ENCODE data around the gene HNRNPA2B1. TPM values are rescaled to one million over a fixed set of nuclear protein-coding genes. Genes with fewer than 3 reads are reported as not detected.
"Not testable (repeated sequence)": the region's sequence is repeated elsewhere in the genome, so short reads cannot be mapped to it uniquely, and the experiment has no call there.

HNRNPA2B1 gene
- total RNA-seq, 1 donor from 2014 or later, result 96.5 TPM

DNA sequence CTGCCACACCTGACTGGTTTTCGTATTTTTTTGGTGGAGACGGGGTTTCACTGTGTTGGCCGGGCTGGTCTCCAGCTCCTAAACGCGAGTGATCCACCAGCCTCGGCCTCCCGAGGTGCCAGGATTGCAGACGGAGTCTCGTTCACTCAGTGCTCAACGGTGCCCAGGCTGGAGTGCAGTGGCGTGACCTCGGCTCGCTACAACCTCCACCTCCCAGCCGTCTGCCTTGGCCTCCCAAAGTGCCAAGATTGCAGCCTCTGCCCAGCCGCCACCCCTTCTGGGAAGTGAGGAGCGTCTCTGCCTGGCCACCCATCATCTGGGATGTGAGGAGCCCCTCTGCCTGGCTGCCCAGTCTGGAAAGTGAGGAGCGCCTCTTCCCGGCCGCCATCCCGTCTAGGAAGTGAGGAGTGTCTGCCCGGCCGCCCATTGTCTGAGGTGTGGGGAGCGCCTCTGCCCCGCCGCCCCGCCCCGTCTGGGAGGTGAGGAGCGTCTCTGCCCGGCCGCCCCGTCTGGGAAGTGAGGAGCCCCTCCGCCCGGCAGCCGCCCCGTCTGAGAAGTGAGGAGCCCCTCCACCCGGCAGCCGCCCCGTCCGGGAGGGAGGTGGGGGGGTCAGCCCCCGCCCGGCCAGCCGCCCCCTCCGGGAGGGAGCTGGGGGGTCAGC, 52.8 kb downstream of the HNRNPA2B1 start:
- not testable (repeated sequence) for DNase-seq (ENCODE audit: low spot score)

DNA sequence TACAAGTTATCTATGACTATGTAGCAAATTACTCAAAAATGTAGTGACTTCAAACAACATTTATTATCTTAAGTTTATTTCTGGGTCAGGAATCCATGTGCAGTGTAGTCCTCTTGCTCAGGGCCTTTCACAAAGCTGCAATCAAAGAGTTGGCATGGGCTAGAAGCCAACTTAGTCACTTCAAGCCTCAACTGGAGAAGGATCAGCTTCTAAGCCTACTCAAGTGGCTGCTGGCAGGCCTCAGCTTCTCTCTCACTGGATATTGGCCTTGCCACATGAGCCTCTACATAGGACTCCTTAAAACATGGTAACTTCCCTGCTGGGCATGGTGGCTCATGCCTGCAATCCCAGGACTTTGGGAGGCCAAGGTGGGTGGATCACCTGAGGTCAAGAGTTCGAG, 53.5 kb downstream of the HNRNPA2B1 start:
- no peak for DNase-seq (ENCODE audit: low spot score)

DNA sequence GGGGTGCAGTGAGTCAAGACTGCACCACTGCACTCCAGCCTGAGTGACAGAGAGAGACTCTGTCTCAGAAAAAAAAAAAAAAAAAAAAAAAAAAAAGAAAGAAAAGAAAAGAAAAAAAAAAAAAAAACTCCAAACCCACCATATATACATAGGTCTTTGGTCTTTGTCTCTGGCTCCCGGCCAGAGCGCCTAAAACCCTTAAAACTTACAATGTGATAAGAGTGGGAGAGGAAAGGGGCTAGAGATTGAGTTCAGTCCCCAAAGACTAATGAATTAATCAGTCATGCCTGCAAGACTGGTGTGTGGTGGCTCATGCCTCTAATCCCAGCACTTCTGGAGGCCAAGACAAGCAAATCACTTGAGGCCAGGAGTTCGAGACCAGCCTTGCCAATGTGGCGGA, 55.3 kb downstream of the HNRNPA2B1 start:
- no peak for DNase-seq (ENCODE audit: low spot score)

DNA sequence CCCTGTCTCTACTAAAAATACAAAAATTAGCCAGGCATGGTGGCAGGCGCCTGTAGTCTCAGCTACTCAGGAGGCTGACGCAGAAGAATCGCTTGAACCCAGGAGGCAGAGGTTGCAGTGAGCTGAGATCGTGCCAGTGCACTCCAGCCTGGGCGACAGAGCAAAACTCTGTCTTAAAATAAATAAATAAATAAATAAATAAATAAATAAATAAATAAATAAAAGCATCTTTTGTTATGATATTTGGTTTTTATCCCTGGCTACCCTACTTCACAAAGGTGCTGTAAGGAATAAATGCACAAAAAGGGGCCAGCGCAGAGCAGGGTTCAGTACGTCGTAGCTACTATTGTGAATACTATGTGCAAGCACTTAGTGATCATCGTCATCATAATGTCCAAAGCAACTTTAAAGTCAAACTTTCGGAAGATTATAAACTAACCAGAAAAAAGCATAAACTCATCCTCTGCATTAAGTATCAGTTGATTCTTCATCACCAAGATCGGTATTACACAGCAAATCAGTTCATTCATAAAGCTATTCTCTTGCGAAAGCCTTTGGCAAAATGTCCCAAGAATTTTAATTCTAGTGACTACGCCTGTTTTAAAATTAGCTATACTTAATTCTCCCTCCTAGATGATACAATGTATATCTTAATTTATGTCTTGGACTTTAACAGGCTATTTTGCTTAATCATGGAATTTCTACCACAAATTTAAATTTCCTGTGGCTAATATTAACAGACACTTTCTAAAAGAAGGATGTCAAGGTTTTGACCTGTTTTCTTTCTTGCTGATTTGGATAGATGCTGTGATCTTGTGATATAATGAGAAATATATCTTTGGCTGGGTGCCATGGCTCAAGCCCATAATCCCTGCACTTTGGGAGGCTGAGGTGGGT, 56.1 kb downstream of the HNRNPA2B1 start:
- peak; percentile 49 for DNase-seq (ENCODE audit: low spot score)

DNA sequence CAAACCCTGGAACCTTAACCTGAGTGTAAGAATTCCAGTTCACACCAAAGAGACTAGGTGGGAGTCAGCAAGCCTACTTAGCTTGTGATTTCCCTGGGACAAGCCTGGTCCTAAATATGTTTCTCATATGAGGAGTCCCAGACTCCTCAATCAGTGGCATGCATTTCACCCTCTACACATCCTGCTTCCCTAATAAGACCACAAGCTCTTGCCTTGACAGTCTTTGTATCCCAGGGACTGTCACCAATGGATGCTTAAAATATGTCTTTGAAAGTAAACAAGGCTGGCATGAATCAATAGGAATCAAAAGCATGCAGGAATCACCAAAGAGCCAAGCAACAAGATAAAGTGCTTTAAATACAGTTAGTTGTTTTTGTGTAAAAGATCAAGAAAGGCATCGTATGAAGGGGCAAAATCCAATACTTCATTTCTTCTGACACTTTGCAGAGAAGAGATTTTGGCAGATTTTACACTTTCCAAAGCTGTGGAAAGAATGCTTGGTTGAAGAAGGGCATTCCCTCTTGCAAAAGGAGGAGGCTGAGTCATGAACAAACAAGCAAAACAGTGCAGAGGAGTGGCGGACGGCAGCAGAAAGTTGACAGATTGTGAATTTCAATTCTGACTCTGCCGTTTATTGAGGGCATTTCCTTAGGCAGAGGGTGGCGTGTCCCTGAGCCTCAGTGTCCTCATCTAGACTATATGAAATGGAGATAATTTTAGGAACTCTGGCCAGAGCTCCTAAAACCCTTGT, 57.1 kb downstream of the HNRNPA2B1 start:
- DNase-seq (ENCODE audit: low spot score), result peak; percentile 55

DNA sequence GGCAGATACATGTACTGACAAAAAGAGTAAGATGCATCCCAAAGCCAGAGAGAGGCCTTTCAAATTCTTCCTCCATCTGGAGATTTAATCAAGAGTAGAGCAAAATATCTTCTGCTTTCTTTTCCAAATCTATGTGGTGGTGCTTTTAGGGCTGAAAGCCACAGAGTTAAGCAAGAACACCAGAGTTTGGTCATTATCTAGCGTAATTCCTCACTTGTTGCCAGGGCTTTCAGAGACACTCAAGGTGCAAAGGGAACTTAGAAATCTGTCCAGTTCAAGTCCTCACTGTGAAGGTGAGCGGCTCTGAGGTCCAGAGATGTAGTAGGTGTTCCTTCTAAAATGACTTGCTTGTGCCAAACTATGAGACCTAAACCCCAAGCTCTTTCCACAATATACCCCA, 59.5 kb downstream of the HNRNPA2B1 start:
- no peak for DNase-seq (ENCODE audit: low spot score)

DNA sequence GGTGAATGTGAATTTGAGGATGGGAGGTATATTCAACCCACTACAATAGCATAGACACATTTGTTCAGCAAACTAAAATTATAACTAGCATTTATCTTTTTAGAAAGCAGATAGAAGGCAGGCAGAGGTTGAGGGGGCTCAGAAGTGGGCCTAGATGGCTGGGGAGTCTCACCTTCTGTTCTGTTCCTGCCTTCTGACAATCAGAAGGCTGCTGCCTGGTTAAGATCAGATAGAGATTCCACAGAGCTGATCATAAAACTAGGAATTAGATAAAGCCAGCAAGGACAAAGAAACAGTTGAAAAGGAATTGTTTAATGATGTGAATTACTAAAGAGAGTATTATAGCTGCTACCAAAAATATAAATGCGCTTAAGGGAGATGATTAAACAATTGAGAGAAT, 60.2 kb downstream of the HNRNPA2B1 start:
- DNase-seq (ENCODE audit: low spot score), result no peak

Other genes starting within 250 kb of the HNRNPA2B1 start
- gene NFE2L3, start 48.5 kb downstream of the HNRNPA2B1 start, total RNA-seq (ENCODE audit: insufficient read depth, low replicate concordance), result 2.4 TPM
- gene CBX3, start 999 bp upstream of the HNRNPA2B1 start, total RNA-seq (ENCODE audit: insufficient read depth, low replicate concordance), result 78.5 TPM
- 3.6 TPM for gene SNX10, start 91.1 kb upstream of the HNRNPA2B1 start, total RNA-seq (ENCODE audit: insufficient read depth, low replicate concordance)